ENCODE data around the gene PRKCA.

PRKCA gene

DNA sequence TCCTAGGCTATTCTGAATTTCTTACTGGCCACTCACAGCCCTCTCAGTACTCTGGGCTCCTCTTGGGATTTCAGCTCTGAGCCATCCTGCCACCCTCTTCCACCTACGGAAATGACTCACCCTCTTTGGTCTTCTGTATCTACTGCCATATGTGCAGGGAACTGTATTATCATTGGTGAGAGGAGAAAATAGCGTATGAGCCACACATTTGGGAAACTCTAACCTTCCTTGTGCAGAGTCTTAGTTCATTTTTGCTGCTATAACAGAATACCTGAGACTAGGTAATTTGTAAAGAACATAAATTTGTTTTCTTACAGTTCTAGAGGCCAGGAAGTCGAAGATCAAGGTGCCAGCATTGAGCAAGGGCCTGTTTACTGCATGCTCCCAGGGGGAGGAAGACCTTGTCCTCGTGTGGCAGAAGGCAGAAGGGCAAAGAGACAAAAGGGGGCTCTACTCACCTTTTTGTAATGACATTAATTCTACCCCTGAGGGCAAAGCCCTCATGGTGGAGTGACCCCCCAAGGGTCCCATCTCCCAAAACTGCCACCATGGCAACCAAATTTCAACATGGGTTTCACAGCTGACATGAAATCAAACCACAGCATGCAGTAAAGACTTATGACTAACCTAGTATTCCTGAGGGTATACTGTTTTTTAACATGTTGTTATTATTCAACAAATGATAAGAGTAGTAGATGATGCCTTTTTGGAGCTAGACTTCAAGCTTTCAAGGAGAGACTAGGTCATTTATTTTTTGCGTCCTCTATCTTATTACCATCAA lies 191.8 kb downstream of the PRKCA start:
- intact Hi-C loops (cut with DNase I), result no loop called here
- peak in 2 of 10 donors; percentile 28 to 72 for DNase-seq

DNA sequence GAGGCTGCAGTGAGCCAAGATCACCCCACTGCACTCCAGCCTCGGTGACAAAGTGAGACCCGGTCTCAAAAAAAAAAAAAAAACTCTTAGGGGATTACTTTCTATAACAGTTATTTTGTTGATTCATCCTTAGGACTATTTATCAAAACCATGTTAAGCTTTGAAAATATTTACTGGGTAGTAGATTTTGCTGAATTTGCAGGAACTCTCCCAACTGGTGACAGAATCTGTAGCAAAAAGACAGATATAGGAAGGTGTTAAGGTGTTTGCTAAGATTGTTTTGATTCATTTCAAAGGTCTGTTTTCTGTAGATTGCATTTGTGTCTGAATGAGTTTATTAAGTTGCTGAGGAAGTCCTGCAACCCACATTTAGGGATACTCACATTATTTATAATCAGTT lies 192.6 kb downstream of the PRKCA start:
- intact Hi-C loops (cut with DNase I), result no loop called here
- DNase-seq, result no peak

DNA sequence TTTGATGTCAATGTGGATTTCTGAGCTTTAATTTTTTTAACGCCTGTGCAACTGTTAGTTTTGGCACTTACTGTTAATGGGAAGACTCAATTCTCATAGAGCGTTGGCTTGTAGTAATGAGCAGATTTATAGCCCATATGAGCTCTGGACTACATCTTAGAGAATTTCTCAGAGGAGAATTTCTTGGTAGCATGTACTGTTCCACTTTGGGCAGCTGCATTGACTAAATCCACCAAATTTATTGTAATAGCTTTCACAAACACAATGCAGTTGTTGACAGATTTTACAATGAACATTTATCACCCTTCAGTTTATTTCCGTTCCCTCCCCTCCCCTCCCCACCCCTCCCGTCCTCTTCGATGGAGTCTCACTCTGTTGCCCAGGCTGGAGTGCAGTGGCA lies 193.9 kb downstream of the PRKCA start:
- intact Hi-C loops (cut with DNase I), result no loop called here

DNA sequence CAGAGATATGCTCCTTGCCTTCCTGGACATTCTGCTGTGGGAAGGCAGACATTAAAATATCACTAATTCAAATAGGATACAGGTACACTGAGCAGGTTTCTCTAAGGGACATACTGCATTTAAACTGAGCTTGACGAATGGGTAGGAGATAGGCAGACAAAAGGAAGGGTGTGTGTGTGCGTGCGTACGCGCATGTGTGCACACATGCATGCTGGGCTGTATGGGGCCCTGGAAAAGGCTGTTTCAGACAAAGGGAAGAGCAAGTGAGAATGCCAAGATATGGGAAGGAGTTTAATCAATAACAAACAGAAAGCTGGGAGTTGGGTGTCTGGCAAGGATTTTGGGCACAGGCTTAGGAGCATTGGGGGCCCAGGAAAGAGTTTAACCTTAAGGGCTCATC lies 196.2 kb downstream of the PRKCA start:
- intact Hi-C loops (cut with DNase I), result no loop called here
- DNase-seq, result no peak

More for the DNA sequence above, 193.9 kb downstream of the PRKCA start:
- no peak for DNase-seq

DNA sequence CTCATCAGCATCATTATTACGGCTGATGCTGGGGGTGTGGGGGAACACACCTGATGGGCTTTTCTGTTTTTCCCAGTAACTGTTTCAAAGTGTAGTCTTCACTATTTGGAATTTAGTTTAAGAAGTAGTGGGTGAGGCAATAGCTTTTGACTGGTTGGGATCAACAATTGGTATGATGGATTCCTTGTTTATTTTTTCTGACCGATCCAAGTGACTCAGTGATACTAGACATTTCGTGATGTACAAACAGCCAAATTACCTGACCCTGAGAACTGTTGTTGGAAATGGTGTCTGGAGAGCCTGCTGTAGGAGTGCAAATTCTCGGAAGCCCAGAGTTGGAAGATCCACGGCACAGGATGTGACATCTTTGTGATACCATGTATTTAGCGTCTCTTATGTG lies 204.2 kb downstream of the PRKCA start:
- DNase-seq, result no peak
- intact Hi-C loops (cut with DNase I), result no loop called here

DNA sequence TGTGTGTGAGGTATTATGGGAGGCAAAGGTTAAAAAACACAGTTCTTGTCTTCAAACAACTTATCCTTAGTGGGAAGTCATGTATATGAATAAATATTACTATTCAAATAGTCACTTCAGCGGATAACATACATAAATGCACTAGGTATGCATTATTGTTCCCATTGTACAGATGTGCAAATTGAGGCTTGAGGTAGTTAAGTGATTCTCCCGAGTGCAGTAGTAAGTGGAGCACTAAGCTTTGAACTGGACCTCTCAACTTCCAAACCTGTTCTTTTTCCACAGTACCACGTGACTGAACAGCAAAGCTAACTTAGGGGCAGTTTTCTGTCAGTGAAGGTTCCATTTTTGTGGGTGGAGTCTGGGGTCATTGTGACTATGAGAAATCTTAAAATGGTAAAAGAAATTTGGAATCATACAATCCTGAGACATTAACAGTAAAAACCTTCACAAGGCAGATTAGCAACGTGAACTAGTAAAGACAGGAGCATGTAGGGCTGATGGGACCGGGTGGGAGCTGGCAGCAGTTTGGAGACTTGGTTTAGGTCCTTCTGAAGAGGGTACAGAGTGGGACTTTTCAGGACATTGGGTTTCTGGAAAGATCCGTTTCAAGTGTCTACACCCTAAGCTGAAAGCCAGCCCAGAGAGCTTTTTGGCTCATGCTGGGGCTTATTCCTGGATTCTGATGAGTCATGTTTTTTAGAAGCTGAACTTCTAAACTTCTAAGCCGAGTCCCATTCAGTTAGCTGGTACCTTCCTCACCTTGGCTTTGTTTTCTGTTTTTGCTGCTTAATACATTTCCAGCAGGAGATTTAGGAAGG lies 204.9 kb downstream of the PRKCA start:
- intact Hi-C loops (cut with DNase I), result no loop called here
- DNase-seq, result no peak

DNA sequence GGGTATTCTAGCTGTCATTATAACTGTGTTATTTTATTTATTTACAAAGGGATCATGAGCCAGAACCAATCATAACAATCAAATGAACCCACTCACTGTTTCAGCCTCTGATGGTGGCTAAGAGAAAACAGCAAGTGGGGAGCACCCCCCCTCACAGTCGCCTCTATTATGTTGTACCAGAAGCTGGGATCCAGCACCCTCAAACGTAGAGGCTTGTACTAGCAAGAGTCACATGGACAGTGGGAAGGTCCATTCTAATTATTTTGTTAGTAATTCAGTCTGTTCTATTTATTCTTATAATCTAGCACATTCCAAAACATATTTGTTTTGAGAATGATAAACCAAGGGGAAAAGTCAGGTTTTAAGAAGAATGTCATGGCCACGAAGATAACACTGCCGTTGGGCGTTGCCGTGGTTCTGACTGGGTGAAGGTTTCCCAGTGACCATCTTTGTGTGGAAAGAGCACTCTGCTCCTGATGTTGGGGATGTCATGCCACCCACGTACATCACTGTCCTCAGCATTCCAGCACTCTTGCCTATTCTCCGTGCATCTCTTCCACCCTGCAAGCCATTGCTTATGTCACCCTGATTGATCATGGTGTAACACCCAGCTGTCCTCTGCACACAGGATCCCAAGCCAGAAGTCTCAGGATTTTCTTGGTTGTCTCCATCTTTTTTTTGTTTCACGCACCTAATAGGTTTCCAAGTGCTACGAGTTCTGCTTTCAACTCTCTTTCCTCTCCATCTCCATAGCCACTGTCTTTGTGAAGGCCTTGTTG lies 205.8 kb downstream of the PRKCA start:
- DNase-seq, result no peak

DNA sequence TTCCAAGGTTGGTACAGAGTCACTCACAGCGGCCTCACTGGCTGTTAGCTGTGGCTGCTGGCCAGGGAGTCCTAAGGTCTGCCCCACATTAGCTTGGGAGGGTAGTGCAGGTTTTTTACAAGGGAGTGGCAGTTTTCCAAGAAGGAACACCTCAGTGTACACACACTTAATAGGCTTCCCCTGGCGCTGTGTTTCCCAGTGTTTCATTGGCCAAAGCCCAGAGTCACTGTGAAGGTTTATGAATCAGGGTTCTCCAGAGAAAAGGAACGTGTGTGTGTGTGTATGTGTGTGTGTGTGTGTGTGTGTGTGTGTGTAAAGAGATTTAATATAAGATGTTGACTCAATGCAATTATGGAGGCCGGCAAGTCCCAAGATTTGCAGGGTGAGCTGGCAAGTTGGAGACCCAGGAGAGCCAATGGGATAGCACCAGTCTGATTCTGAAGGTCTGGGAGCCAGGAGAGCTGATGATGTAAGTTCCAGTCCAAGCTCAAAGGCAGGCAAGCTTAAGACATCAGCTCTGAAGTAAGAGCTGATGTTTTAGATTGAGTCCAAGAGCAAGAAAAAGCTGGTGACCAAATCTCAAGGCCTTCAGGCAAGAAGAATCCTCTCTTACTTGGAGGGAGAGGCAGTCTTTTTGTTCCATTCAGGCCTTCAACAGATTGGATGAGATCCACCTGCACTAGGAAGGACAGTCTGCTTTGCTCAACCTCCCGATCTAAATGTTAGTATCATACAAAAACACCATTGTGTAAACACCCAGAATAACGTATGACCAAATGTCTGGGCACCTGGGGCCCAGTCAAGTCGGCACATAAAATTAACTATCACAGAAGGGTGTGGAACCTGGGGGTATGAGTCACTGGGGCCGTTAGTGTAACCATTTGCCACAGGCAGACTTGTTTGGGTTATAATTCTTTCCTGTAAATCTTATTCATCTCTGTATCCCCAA lies 206.8 kb downstream of the PRKCA start:
- intact Hi-C loops (cut with DNase I), result no loop called here
- no peak for DNase-seq

More for the DNA sequence above, 205.8 kb downstream of the PRKCA start:
- intact Hi-C loops (cut with DNase I), result no loop called here

DNA sequence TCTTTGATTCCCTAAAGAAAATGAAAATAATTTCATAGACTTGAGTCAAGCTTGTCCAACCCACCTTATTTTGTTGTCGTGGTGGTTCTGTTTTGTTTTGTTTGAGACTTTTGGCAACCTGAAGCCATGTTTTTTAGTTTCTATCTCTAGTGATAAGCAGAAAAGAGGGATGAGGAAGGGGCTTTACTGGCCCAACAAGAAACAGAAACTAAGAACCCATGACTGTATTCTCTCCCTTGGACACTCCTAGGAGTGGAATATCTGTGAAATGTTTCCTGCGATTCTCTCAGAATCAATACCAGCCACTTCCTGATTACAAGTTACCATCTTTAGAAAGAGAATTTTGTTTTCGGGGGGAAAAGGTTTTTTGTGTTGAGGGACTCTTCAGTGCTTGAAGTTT lies 207.5 kb downstream of the PRKCA start:
- intact Hi-C loops (cut with DNase I), result no loop called here
- DNase-seq, result no peak

DNA sequence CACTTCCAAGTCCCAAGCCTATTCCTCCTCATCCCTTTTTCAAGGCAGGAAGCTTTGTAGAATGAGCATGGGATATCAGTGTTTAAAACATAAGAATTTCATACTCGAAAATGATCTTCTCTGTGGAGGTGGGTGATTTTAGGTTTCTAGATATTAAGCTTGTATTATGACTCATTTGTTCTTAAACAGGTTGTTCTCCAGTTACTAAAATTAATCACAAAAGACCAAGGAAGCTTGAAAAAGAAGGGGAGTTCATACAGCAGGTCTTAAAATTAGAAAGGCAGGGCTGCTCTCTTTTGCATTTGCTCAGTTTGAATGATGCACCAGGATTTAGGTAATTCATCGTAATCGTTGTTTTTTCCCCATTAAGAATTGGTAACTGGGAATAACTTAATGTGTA lies 208.7 kb downstream of the PRKCA start:
- intact Hi-C loops (cut with DNase I), result no loop called here
- DNase-seq, result no peak

DNA sequence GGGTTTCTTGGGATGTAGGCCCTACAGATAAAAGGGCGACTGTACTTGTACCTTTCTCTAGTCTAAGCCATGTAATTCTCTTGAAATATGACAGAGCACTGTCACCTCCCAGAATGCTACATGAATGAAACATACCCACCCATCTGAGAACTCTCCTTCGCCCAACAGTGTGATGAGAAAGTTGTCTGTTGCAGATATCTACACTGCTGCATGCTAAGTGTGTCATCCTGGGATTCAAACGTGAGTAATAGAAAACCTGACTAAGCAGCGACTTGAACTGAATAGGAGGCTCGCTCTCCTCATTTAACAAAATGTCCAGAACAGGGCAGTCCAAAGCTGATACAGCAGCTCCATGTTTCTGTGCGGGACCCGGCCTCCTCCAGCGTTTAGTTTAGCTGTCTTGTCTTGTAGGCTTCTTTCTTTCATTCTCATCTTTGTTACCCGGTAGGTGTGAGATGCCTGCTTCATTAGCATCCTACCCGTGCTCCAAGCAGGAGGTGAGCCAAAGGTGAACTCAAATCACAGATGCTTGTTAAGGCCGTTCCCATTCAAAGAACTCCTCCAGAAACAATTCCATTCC lies 211.9 kb downstream of the PRKCA start:
- no peak for DNase-seq
- intact Hi-C loops (cut with DNase I), result no loop called here

DNA sequence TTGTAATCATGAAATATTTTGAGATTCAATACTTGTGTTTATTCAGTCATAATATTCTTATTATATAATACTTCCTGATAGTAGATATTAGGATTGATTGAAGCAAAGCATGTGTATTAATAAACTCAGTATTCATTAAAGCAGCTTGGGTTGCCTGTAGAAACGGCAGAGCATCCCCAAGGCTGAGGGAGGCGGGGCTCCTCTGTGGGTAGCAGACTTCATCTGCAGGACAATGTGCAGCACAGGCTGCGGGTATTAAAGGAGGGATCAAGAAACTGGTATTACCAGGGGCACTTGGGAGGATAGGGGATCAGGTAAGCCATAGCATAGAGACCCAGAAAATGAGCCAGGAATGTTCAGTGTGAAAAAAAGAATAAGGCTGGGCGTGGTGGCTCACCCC lies 213.6 kb downstream of the PRKCA start:
- intact Hi-C loops (cut with DNase I), result no loop called here
- DNase-seq, result no peak

DNA sequence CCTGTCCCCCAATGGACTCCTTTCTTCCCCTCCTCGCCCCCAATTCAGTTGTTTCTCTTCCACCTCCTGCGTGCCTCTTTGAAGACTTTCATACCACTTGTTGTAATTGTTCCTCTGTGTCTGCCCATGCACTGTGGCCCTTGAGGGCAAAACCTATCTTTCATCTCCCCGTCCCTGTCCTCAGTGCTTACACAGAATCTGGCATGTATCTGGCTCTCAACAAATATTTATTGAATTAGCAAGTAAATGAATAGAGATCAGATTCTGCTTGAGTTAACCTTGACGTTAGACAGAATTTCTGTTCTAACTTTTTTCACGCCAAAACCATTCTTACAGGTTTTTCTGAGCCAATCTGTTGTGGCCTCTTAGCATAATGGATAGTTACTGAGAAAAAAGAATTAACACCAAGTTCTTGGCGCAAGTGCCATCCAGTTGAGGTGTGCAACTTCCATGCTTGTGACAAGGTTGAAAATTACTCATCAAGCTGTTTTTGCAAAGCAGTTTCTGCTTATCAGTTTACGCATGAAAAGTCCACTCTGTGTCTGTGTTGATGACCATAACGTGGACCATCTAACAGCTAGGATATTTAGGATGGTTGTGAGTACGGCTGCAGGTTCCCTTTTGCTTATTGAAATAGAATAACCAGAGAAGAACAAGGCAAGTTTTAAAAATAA lies 215.1 kb downstream of the PRKCA start:
- DNase-seq, result no peak
- intact Hi-C loops (cut with DNase I), result no loop called here

DNA sequence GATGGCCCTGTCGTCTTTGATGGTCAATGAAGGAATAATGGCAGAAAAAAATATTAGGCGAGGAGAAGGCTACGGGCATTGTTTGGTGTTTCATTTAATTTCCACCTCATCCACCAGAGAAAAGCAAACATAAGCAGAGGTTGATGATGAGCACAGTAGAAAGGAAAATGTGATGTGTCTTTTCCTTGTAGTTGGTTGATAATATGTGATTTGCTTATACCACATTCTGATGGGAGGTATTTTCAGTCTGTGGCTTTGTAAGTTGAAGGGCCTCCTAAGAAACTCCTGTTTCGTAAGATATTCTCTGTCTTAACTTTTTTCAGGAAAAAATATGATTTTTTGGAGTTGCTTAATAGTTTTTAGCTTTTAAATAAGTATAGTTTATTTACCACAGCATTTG lies 215.7 kb downstream of the PRKCA start:
- intact Hi-C loops (cut with DNase I), result no loop called here
- DNase-seq, result no peak

DNA sequence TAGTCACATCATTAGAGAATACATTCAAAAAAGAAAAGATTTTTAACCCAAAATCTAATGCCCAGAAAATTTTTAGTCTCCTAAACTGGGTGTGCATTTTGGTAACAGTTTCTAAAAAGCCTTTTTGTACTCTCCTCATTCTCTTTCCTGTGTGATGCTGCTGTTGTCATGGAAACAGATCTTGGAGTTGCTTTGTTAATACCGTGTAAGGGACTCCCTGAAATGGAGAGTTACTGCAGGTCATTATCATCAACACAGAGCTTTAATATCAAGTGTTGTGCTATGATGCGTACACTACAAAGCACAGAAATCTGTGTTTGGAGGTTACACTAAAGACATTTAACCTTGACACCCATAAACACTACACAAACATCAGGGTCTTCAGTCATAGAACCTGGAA lies 216.3 kb downstream of the PRKCA start:
- DNase-seq, result no peak
- intact Hi-C loops (cut with DNase I), result no loop called here

DNA sequence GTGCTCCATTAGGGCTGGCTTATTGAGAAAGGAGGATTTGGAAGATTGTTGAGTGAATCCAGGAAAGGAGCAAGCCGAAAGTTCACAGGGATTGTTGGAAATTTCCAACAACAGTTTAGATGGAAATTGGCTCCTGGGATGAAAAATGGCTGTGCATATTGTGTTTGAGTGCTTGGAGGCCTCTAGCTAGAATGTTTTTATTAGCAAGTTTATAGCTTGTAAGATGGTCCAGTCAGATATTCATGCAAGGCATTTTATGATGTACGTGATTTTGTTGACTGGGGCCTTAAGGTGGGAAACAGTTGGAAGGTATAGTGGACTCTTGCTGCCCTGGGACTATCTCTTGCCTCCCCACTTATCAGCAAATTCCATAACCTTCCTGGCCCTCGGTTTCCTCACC lies 216.7 kb downstream of the PRKCA start:
- intact Hi-C loops (cut with DNase I), result no loop called here
- no peak for DNase-seq

DNA sequence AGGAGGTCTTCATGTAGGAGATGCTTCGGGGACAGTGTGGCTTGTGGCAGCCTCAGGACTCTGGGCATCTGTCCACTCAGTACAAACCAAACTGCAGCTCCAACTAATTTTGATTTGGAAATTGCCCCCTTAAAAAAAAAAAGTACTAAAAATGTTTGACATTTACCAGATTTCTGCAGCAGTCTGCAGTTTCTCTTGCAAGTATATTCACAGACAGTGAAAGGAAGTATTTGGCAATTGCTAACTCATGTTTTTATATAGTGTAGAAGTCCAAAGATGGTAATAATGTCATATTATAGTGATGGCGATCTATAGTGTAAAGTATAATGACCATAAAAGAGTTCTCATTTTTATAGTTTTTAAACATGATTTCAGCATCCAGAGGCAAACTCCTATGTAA lies 218.6 kb downstream of the PRKCA start:
- intact Hi-C loops (cut with DNase I), result no loop called here
- DNase-seq, result no peak

DNA sequence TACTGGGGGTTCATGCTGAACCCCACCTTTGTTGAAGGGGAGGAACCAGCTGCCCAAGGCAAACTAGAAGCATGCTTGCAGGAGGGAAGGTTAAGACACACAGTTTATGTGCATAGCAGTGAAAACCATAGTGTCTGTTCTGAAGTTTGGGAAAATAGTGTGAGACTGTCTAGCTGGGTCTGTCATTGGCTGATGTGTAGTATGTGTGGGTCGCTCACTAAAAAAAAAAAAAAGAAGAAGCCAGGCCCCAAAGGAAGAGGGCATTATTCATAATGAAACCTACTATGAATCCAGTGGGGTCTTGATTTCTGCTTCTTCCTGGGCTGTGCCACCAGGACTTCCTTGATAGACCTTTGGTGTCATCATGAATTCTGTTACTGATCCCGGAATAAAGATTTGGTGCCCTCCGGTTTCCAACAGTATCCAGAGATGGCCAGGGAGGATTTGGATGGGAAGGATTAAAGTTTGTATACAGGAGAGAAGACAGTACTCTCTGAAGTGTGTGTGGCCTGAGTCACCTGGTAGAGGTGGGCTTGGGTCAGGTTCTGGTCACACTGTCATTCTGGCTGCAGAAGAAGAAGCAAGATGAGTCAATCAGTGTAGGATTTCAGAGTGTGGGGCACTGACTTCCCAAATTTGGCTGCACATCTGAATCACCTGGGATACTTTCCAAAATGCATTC lies 220.3 kb downstream of the PRKCA start:
- intact Hi-C loops (cut with DNase I), result no loop called here
- DNase-seq, result no peak
